ENCODE results near the gene BTRC.
"Not testable (repeated sequence)": the region's sequence is repeated elsewhere in the genome, so short reads cannot be mapped to it uniquely, and the experiment has no call there.

The BTRC gene

GRCh38 chr10:101346177-101346576 lies 7.8 kb upstream of the BTRC start:
- TF ChIP-seq POLR2AphosphoS5 (IDR thresholded peaks at IDR 0.05; ENCODE audit: low read depth), result no peak
- no peak for TF ChIP-seq CTCF (IDR thresholded peaks at IDR 0.05; ENCODE audit: insufficient read depth, low read length)
- no peak for TF ChIP-seq SPI1 (IDR thresholded peaks at IDR 0.05; ENCODE audit: borderline replicate concordance, low read depth)
- no peak for TF ChIP-seq REST (IDR thresholded peaks at IDR 0.05; ENCODE audit: insufficient replicate concordance, low read depth)
- TF ChIP-seq GABPA (IDR thresholded peaks at IDR 0.05; ENCODE audit: low read depth), result no peak
- no peak for DNase-seq (ENCODE audit: low read depth in 1 of 2, low spot score in 1 of 2)
- no peaks in the 10 kb centered on the region for H3K27me3 ChIP-seq (ENCODE audit: insufficient read depth, poor library complexity, severe bottlenecking)
- H3K4me3 ChIP-seq (replicated peaks; ENCODE audit: insufficient read depth, low read length), result no peak overlapping the region
- no peak overlapping the region for H3K27ac ChIP-seq (replicated peaks)

- DNase-seq (ENCODE audit: low read depth in 1 of 2, low spot score in 1 of 2), result no peak
- TF ChIP-seq POLR2AphosphoS5 (IDR thresholded peaks at IDR 0.05; ENCODE audit: low read depth) (no peak), SPI1 (IDR thresholded peaks at IDR 0.05; ENCODE audit: borderline replicate concordance, low read depth) (no peak), GABPA (IDR thresholded peaks at IDR 0.05; ENCODE audit: low read depth) (no peak), REST (IDR thresholded peaks at IDR 0.05; ENCODE audit: insufficient replicate concordance, low read depth) (no peak), CTCF (IDR thresholded peaks at IDR 0.05; ENCODE audit: insufficient read depth, low read length) (no peak)
- H3K27ac ChIP-seq (replicated peaks), result no peak overlapping the region
These were observed 2.9 kb upstream of the BTRC start for GRCh38 chr10:101351017-101351416.

GRCh38 chr10:101351477-101351876 lies 2.5 kb upstream of the BTRC start:
- H3K4me3 ChIP-seq (replicated peaks; ENCODE audit: insufficient read depth, low read length), result no peak overlapping the region
- H3K27ac ChIP-seq (replicated peaks), result no peak overlapping the region
- no peaks in the 10 kb centered on the region for H3K27me3 ChIP-seq (ENCODE audit: insufficient read depth, poor library complexity, severe bottlenecking)
- no peak for DNase-seq (ENCODE audit: low read depth in 1 of 2, low spot score in 1 of 2)
- TF ChIP-seq GABPA (IDR thresholded peaks at IDR 0.05; ENCODE audit: low read depth), result no peak
- no peak for TF ChIP-seq POLR2AphosphoS5 (IDR thresholded peaks at IDR 0.05; ENCODE audit: low read depth)
- TF ChIP-seq SPI1 (IDR thresholded peaks at IDR 0.05; ENCODE audit: borderline replicate concordance, low read depth), result no peak
- TF ChIP-seq REST (IDR thresholded peaks at IDR 0.05; ENCODE audit: insufficient replicate concordance, low read depth), result no peak
- TF ChIP-seq CTCF (IDR thresholded peaks at IDR 0.05; ENCODE audit: insufficient read depth, low read length), result no peak

More at GRCh38 chr10:101351017-101351416, 2.9 kb upstream of the BTRC start:
- H3K27me3 ChIP-seq (ENCODE audit: insufficient read depth, poor library complexity, severe bottlenecking), result no peaks in the 10 kb centered on the region
- no peak overlapping the region for H3K4me3 ChIP-seq (replicated peaks; ENCODE audit: insufficient read depth, low read length)

GRCh38 chr10:101352857-101353256 lies 1.1 kb upstream of the BTRC start:
- not testable (repeated sequence) for H3K27me3 ChIP-seq (ENCODE audit: insufficient read depth, poor library complexity, severe bottlenecking); H3K27ac ChIP-seq (replicated peaks); DNase-seq (ENCODE audit: low read depth in 1 of 2, low spot score in 1 of 2); H3K4me3 ChIP-seq (replicated peaks; ENCODE audit: insufficient read depth, low read length)

Measured in HL-60 (cell line).